Vein endothelial cell (primary cell): ENCODE results near the gene LTBP3. TPM values are rescaled to one million over a fixed set of nuclear protein-coding genes. Genes with fewer than 3 reads are reported as not detected.

Source experiments
- small RNA-seq: library from RNA; depleted of rRNA; stranded (forward); fragments of <200 nt; gene quantifications from one replicate; pipeline ENCODE3, GENCODE V24; 2012
- total RNA-seq: library from RNA; depleted of rRNA; stranded (reverse); fragments of >200 nt; gene quantifications from 2 replicates; pipeline ENCODE4 v1.2.3, GENCODE V29; 2012

LTBP3 gene
- total RNA-seq = 26.8 and 52.9 TPM in 2 replicates

DNA sequence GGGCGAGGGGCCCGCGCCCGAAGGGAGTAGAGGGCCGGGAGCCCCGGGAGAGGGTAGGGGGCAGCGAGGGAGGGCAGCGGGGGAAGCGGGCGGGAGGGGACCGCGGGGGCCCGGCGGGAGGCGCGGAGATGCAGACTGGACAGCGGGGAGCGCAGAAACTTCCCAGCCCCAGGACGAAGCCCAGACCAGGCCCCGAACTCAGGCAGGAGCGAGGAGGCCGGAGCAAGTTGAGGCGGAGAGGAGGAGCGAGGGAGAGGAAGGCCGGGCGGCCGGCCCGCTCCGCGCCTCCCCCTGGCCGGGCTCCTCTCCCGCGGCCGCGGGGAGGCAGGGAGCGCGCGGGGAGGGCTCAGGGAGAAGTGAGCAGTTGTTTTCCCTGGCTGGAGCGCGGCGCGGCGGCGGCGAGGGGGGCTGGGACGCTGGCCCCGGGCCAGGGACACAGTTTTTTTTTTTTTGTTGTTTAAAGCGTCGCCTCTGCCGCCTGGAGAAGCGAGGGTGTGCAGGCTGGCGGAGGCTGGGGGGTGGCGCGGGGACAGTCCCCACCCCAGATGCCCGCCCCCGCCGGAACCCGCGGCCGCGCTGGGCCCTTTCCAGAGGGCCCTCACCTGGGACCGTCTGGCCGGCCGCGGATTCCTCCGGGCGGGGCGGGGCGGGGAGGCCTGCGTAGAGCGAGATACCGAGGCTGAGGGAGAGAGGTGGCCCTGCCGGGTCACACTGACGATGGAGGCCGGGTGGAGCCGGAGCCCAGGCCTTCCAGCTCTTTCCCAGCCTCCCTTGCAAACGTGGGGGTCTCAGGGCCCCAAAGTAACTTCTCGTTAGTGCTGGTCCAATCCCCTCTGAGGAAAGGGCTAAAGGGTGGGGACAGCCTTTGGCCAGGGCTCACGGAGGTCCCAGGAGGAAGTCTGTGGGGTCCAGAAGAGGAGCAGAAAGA is at the start of gene LTBP3:
Gene LTBP3, minus strand, starts transcription at position 358 of the 928 bp plus-strand sequence. CDS start 400 bp downstream, outside the sequence.

DNA sequence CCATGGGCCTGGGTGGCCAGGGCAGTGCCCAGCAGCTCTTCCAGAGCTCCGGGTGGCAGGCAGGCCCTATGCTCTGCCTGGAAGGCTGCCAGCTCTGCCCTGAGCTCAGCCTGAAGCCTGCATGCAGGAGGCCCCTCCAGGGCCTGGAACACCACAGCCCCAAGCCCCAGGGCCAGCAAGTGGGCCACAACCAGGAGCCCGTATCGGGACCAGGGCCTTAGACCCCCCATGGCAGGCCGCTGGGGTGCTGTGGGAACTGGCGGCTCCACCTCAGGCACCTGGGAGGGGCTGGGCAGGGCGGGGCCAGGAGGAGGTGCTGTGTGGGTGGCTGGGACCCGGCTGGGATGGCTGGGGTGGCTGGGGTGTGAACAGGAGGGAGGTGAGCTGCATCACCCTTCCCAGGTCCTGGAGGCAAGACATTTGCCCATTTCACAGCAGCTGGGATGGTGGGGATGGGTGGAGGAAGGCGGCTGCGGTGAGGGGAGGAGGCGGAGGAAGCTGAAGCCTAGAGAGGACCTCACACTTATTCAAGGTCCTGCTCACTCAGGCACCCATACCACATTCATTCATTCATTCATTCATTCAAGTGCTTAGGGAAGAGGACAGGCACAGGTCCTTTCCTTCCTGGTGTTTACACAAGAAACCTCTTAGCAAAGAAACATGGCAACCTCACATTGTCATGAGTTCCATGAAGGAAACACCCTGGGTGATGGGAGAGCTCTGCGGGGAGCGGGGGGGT is 37.6 kb upstream of the LTBP3 start, which contains the start of gene KCNK7:
Gene KCNK7, minus strand, starts transcription at position 258 of the 739 bp plus-strand sequence. Its CDS starts 28 bp downstream, at position 230.

DNA sequence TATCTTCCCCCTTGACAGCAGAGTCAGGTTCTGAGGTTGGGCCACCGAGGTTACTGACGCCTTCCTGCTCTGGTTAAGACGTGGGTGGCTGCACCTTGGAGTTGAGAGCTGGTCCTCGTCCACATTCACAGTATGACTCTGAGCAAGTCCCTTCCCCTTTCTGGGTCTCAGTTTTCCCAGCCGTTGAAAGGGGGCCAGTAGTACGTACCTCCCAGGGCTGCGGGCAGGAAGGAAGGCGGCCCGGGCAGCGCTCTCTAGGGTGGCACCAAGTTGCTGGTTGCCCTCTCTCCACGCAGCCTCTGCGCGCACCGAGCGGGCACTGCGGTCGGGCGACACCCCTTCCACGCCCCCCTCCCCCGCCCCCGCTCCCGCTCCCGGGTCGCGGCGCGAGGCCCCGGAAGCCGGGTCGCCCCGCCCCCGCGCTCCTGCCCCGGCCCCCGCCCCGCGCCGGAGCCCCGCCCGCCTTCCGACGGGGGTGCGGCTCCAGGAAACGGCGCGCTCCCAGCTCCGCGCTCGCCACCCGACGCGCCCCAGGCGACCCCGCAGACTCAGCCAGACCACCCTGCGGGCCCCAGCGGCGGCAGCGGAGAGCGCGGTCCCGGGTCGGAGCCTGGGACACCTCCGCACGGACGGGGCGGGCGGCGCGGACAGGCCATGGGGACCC is 17.5 kb upstream of the LTBP3 start, which contains the start of gene EHBP1L1:
Gene EHBP1L1, plus strand, starts transcription at position 486 of the 664 bp plus-strand sequence. CDS start 250 bp downstream, outside the sequence.

DNA sequence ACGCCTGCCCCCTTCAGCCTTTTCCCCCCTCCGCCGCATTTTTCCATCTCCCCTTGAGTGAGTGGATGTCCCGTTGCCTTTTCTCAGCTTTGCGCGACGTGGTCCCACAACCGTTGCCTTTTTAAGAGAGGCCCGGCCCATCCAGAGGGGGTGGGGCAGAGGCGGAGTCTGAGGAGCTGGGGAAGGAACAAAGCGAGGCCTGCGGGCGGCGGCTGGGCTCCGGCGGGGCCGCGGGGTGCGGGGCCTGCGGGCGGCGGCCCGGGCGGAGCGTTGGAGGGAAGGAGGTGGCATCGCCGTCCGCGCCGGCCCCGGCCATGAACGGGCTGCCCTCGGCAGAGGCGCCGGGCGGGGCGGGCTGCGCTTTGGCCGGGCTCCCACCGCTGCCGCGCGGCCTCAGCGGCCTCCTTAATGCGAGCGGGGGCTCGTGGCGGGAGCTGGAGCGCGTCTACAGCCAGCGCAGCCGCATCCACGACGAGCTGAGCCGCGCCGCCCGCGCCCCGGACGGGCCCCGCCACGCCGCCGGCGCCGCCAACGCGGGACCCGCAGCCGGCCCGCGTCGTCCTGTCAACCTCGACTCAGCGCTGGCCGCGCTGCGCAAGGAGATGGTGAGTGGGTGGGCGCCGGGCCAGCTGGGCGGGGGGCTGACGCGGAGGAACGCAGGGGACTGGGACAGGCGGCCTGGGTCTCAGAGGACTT is 14.3 kb upstream of the LTBP3 start, which contains the start of gene FAM89B:
Gene FAM89B, plus strand, starts transcription at position 183 of the 696 bp plus-strand sequence. Its CDS starts 132 bp downstream, at position 315.

GRCh38 chr11:65569973-65570918 is 12.1 kb upstream of the LTBP3 start, which contains the start of gene ZNRD2:
Gene ZNRD2 (plus strand): TSS chr11:65570477. CDS start chr11:65570492, 15 bp downstream.

DNA sequence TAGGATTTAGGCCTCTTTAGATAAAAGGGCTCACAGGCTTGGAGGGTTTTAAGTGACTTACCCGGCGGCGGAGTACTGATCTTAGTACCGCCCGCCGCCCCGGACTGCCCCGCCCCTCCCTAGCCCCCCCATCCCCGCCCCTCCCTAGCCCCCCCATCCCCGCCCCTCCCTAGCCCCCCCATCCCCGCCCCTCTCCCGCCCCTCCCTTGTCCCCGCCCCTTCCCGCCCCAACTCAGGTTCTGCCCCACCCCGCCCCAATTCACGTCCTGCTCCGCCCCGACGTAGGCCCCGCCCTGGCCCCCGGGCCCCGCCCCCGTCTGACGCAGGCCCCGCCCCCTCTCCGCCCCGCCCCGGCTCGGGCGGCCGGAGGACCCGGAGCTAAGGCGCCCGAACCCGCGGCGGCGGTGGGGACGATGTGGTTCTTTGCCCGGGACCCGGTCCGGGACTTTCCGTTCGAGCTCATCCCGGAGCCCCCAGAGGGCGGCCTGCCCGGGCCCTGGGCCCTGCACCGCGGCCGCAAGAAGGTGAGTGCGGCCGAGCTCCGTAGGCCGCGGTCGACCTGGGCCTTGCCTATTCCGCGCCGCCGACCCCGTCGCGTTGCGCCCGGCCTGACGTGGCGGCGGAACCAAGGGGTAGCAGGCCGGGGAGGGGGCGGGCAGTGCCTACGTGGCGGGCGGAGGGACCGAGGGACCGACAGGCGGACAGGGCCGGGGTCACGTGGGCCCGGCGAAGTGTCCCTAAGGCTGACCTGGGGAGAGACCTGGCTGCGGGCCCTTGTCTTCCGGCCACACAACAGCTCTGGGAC is 33.2 kb downstream of the LTBP3 start, which contains the start of gene SCYL1:
Gene SCYL1, plus strand, starts transcription at position 343 of the 805 bp plus-strand sequence. Its CDS starts 71 bp downstream, at position 414.

GRCh38 chr11:65498977-65499712 is 59.0 kb downstream of the LTBP3 start, which contains the start of gene MALAT1:
Gene MALAT1 (plus strand): TSS chr11:65499045.

Small RNAs within 50 kb of the gene (small RNA-seq; reads per million reads assigned to genes)
- gene AP001362.1 (not detected), gene RF01684 (not detected)

Other genes with a start within 250 kb of the LTBP3 start
- gene CDC42EP2, start 243.5 kb downstream of the LTBP3 start, total RNA-seq = 30.0 and 31.0 TPM in 2 replicates
- 56.8 and 57.1 TPM in 2 replicates for gene DPF2, start 224.5 kb downstream of the LTBP3 start, total RNA-seq
- 0.29 and 0.33 TPM in 2 replicates for gene TIGD3, start 203.6 kb downstream of the LTBP3 start, total RNA-seq
- gene SLC25A45, start 175.7 kb downstream of the LTBP3 start, total RNA-seq = 2.7 and 2.9 TPM in 2 replicates
- 102 and 132 TPM in 2 replicates for gene FRMD8, start 171.7 kb downstream of the LTBP3 start, total RNA-seq
- gene NEAT1, start 135.6 kb downstream of the LTBP3 start, total RNA-seq = 258 and 292 TPM in 2 replicates
- 6,246 and 6,812 TPM in 2 replicates for gene MALAT1, start 59.3 kb downstream of the LTBP3 start, total RNA-seq
- gene SCYL1, start 33.3 kb downstream of the LTBP3 start, total RNA-seq = 76.4 and 96.7 TPM in 2 replicates
- 52.6 and 56.4 TPM in 2 replicates for gene ZNRD2, start 12.1 kb upstream of the LTBP3 start, total RNA-seq
- gene FAM89B, start 14.2 kb upstream of the LTBP3 start, total RNA-seq = 29.3 and 59.4 TPM in 2 replicates
- 13.4 and 14.4 TPM in 2 replicates for gene EHBP1L1, start 17.7 kb upstream of the LTBP3 start, total RNA-seq
- gene KCNK7, start 37.4 kb upstream of the LTBP3 start, total RNA-seq = under 0.01 and 0.29 TPM in 2 replicates
- gene MAP3K11, start 55.9 kb upstream of the LTBP3 start, total RNA-seq = 117 and 122 TPM in 2 replicates
- 41.9 and 48.7 TPM in 2 replicates for gene PCNX3, start 57.4 kb upstream of the LTBP3 start, total RNA-seq
- 58.8 and 68.6 TPM in 2 replicates for gene SIPA1, start 79.7 kb upstream of the LTBP3 start, total RNA-seq
- 55.5 and 63.4 TPM in 2 replicates for gene RELA, start 104.6 kb upstream of the LTBP3 start, total RNA-seq
- 38.9 and 44.5 TPM in 2 replicates for gene KAT5, start 153.9 kb upstream of the LTBP3 start, total RNA-seq
- 49.0 and 57.3 TPM in 2 replicates for gene RNASEH2C, start 162.4 kb upstream of the LTBP3 start, total RNA-seq
- 20.6 and 21.9 TPM in 2 replicates for gene AP5B1, start 222.6 kb upstream of the LTBP3 start, total RNA-seq
- gene OVOL1, start 228.7 kb upstream of the LTBP3 start, total RNA-seq = not detected in 2 replicates